IMR-90 (cell line): ENCODE data around the gene BTF3. TPM values are rescaled to one million over a fixed set of nuclear protein-coding genes. Genes with fewer than 3 reads are reported as not detected.
A peak's percentile ranks its signal among the peaks of the same experiment; 100 is the strongest.

Experiments
- ATAC-seq: fragments of 200-7000 bp; cut with Tn5 transposase; 2 replicates; pipeline ENCODE4 v1.9.1; 2020; ENCODE audit warnings: low read depth, mild to moderate bottlenecking, moderate library complexity
- BruUV-seq: library from RNA; stranded (reverse); fragments of 400-500 nt; replicated peaks from 2 replicates; lab custom pipeline; 2021; lab: Mats Ljungman, UMichigan
- CTCF ChIA-PET: fragments of 300-600 bp; formaldehyde crosslinking; extraction: SDS; loops from one replicate; lab custom pipeline; 2021; ENCODE audit warnings: antibody characterized with exemption; lab: Yijun Ruan, JAX
- POLR2A ChIA-PET: fragments of 300-600 bp; sonication (Branson Sonifier 250); formaldehyde crosslinking; loops from one replicate; lab custom pipeline; 2022; ENCODE audit warnings: antibody characterized with exemption; ENCODE audit not compliant: unreplicated experiment; lab: Charles Lee
- DNase-seq: peaks from one replicate; pipeline ENCODE4 v3.0.0; 2013
- H2AFZ ChIP-seq: replicated peaks from 2 replicates; pipeline ENCODE3; 2013; ENCODE audit warnings: low read length, mild to moderate bottlenecking; ENCODE audit not compliant: poor library complexity
- H2AK5ac ChIP-seq: 2 replicates; pipeline ENCODE4 v1.6.1; 2013; ENCODE audit warnings: low read depth, low read length, inconsistent platforms
- H2AK9ac ChIP-seq: replicated peaks from 2 replicates; pipeline ENCODE3; 2013; ENCODE audit warnings: mild to moderate bottlenecking, low read depth, low read length, moderate library complexity; ENCODE audit not compliant: poor library complexity
- H2BK120ac ChIP-seq: 2 replicates; pipeline ENCODE4 v1.6.1; 2013; ENCODE audit warnings: low read depth, low read length, inconsistent platforms
- H2BK15ac ChIP-seq: 3 replicates; pipeline ENCODE4 v1.6.1; 2013; ENCODE audit warnings: low read depth, low read length, inconsistent platforms
- H2BK20ac ChIP-seq: 2 replicates; pipeline ENCODE4 v1.6.1; 2013; ENCODE audit warnings: low read depth, mild to moderate bottlenecking, inconsistent platforms, low read length, moderate library complexity
- H2BK5ac ChIP-seq: 2 replicates; pipeline ENCODE4 v1.6.1; 2013; ENCODE audit warnings: mild to moderate bottlenecking, low read depth, low read length, inconsistent platforms; ENCODE audit not compliant: poor library complexity, severe bottlenecking
- H3K14ac ChIP-seq: replicated peaks from 2 replicates; pipeline ENCODE4 v1.6.1; 2013; ENCODE audit warnings: low read depth, low read length, inconsistent platforms
- H3K18ac ChIP-seq: 2 replicates; pipeline ENCODE4 v1.6.1; 2013; ENCODE audit warnings: low read depth, low read length, control low read depth
- H3K23ac ChIP-seq: 2 replicates; pipeline ENCODE4 v1.6.1; 2013; ENCODE audit warnings: low read depth, low read length, inconsistent platforms
- H3K27ac ChIP-seq: 2 replicates; pipeline ENCODE4 v1.5.1; 2013; ENCODE audit warnings: mild to moderate bottlenecking, control low read depth, low read length; ENCODE audit not compliant: insufficient read depth
- H3K27me3 ChIP-seq: 2 replicates; pipeline ENCODE4 v1.6.1; 2013; ENCODE audit warnings: low read length; ENCODE audit not compliant: control insufficient read depth, insufficient read depth
- H3K36me3 ChIP-seq: 2 replicates; pipeline ENCODE4 v1.6.1; 2013; ENCODE audit warnings: low read length, mixed read lengths; ENCODE audit not compliant: control insufficient read depth, insufficient read depth
- H3K4ac ChIP-seq: 2 replicates; pipeline ENCODE4 v1.6.1; 2013; ENCODE audit warnings: low read depth, low read length, inconsistent platforms
- H3K4me1 ChIP-seq: 2 replicates; pipeline ENCODE4 v1.6.1; 2013; ENCODE audit warnings: low read length, mixed read lengths; ENCODE audit not compliant: control insufficient read depth, insufficient read depth
- H3K4me2 ChIP-seq: 2 replicates; pipeline ENCODE4 v1.6.1; 2013; ENCODE audit warnings: low read depth, mild to moderate bottlenecking, control low read depth, low read length, moderate library complexity
- H3K4me3 ChIP-seq: 2 replicates; pipeline ENCODE4 v1.5.1; 2013; ENCODE audit warnings: low read depth, mild to moderate bottlenecking, control low read depth, low read length, moderate library complexity; ENCODE audit not compliant: insufficient read depth
- H3K56ac ChIP-seq: 2 replicates; pipeline ENCODE4 v1.6.1; 2013; ENCODE audit warnings: low read length, inconsistent platforms; ENCODE audit not compliant: insufficient read depth; ENCODE audit errors: extremely low read depth
- H3K79me1 ChIP-seq, 2 experiments: 2 replicates each; pipeline ENCODE4 v1.6.1; 2013; ENCODE audit warnings: low read length in 2 of 2, inconsistent platforms in 1 of 2, low read depth in 1 of 2
- H3K9ac ChIP-seq: 2 replicates; pipeline ENCODE4 v1.6.1; 2013; ENCODE audit warnings: low read depth, low read length, control low read depth
- H3K9me1 ChIP-seq: 2 replicates; pipeline ENCODE4 v1.6.1; 2013; ENCODE audit warnings: low read length, inconsistent platforms; ENCODE audit not compliant: insufficient read depth
- H3K9me3 ChIP-seq: 2 replicates; pipeline ENCODE4 v1.6.1; 2013; ENCODE audit warnings: low read length; ENCODE audit not compliant: control insufficient read depth, insufficient read depth
- H4K20me1 ChIP-seq: 2 replicates; pipeline ENCODE4 v1.6.1; 2013; ENCODE audit warnings: low read length, inconsistent platforms; ENCODE audit not compliant: insufficient read depth
- H4K5ac ChIP-seq: 2 replicates; pipeline ENCODE4 v1.6.1; 2013; ENCODE audit warnings: mild to moderate bottlenecking, low read depth, low read length, control low read depth
- H4K8ac ChIP-seq, 2 experiments: 2 replicates each; pipeline ENCODE4 v1.6.1; 2013; ENCODE audit warnings: low read depth in 2 of 2, low read length in 2 of 2, control low read depth in 1 of 2, inconsistent platforms in 1 of 2
- H4K91ac ChIP-seq: 2 replicates; pipeline ENCODE4 v1.6.1; 2013; ENCODE audit warnings: low read depth, low read length, inconsistent platforms; ENCODE audit not compliant: insufficient read depth
- CHD1 ChIP-seq: IDR thresholded peaks from 2 replicates; pipeline ENCODE4 v1.6.1; 2012; ENCODE audit warnings: low read depth, low read length, improper control_type of control experiment
- CTCF ChIP-seq: conservative IDR thresholded peaks from 2 replicates; pipeline ENCODE4 v1.5.1; 2012; ENCODE audit warnings: mild to moderate bottlenecking, low read depth, low read length, improper control_type of control experiment
- ELK1 ChIP-seq: fragments of 150-350 bp; IDR thresholded peaks from 2 replicates; pipeline ENCODE4 v1.6.1; 2016; ENCODE audit warnings: low read depth, mild to moderate bottlenecking, low read length, moderate library complexity, borderline replicate concordance
- FOS ChIP-seq: fragments of 150-350 bp; IDR thresholded peaks from 2 replicates; pipeline ENCODE4 v1.6.1; 2016; ENCODE audit warnings: low read depth, low read length
- MAFK ChIP-seq: IDR thresholded peaks from 2 replicates; pipeline ENCODE4 v1.6.1; 2012; ENCODE audit warnings: low read depth, low read length, improper control_type of control experiment
- POLR2A ChIP-seq: IDR thresholded peaks from 2 replicates; pipeline ENCODE4 v1.6.1; 2012; ENCODE audit warnings: mild to moderate bottlenecking, low read depth, low read length
- RFX5 ChIP-seq: IDR thresholded peaks from 2 replicates; pipeline ENCODE4 v1.8.0; 2012; ENCODE audit warnings: low read depth, mild to moderate bottlenecking, low read length, moderate library complexity
- SMC3 ChIP-seq: fragments of 150-350 bp; IDR thresholded peaks from 2 replicates; pipeline ENCODE4 v1.6.1; 2016; ENCODE audit warnings: low read depth, mild to moderate bottlenecking, antibody characterized with exemption, low read length, moderate library complexity
- WGBS, 2 experiments: methylation state at CpG; one replicate each; pipeline versions ENCODE4 v1.1.5 to v1.1.7; 2013; ENCODE audit warnings: missing lambda C conversion rate in 2 of 2; ENCODE audit not compliant: insufficient read length in 1 of 2; ENCODE audit errors: extremely low coverage in 2 of 2; 5-methylcytosine and 5-hydroxymethylcytosine counted together
- dilution Hi-C: fragments of 300-500 bp; cut with HindIII; formaldehyde crosslinking; loops from one replicate; pipeline ENCODE4 v1.14.3; 2018; ENCODE audit warnings: low sequenced_read_pairs; ENCODE audit not compliant: unreplicated experiment
- in situ Hi-C: fragments of 300-500 bp; cut with MboI; formaldehyde crosslinking; loops from 3 replicates; pipeline ENCODE4 v1.14.3; 2019; ENCODE audit warnings: low sequenced_read_pairs, inconsistent platforms, mixed read lengths
- intact Hi-C: fragments of 100-400 bp; cut with micrococcal nuclease; formaldehyde crosslinking; loops from 2 replicates; pipeline ENCODE4 v1.10.0; 2022
- polyA plus RNA-seq, 3 experiments: library from polyadenylated mRNA; depleted of rRNA; stranded (reverse); fragments of >200 nt; gene quantifications; 2 replicates each; pipeline ENCODE4 v1.2.3, GENCODE V29; 2012; ENCODE audit warnings: low replicate concordance in 1 of 3
- total RNA-seq: library from RNA; depleted of rRNA; stranded (reverse); fragments of >200 nt; gene quantifications from 2 replicates; pipeline ENCODE4 v1.2.3, GENCODE V29; 2012

Gene BTF3
- total and polyA plus RNA-seq, 2 of the 4 experiments (the other 2 are of a cell fraction), result 225 to 443 TPM

- peak overlapping the region; percentile 72 for H2AFZ ChIP-seq
- CTCF ChIA-PET, result interaction anchor here (0.6 to 2.2 kb wide), 20 partner anchors 9 to 370 kb away, joined by 3 to 19 read pairs (median 4); no protein-coding TSS in a partner anchor
- no peak overlapping the region for H2AK9ac ChIP-seq
- intact Hi-C loops (loop anchor here (1.0 to 10.0 kb wide), 5 partner anchors 152 to 526 kb away; partner anchors contain the start of gene FCHO2), in situ Hi-C loops (no loop called here), dilution Hi-C loops (no loop called here)
- no peaks in the 10 kb centered on the region for H3K9me3 ChIP-seq
- H3K9me1 ChIP-seq, result no peaks in the 10 kb centered on the region; the same call in 1 of the 2 replicates
- peak overlapping the region in 1 of 2 experiments; percentile 63; a peak in 1 of 4 replicates for H4K8ac ChIP-seq
- H3K14ac ChIP-seq, result no peak overlapping the region; the same call in none of the 2 replicates
- no peak for ATAC-seq
- TF ChIP-seq RFX5 (no peak), SMC3 (no peak), CTCF (0 out of 2 replicates have a peak, but pooled peaks have one; percentile 5), FOS (no peak), MAFK (no peak), ELK1 (no peak), CHD1 (no peak), POLR2A (no peak)
- H3K27me3 ChIP-seq, result peaks cover 8% of the 10 kb centered on the region
- H4K91ac ChIP-seq, result peak overlapping the region; percentile 28; the same call in 1 of the 2 replicates
- DNase-seq, result peak; percentile 52
- peak overlapping the region; percentile 44; the same call in 1 of the 2 replicates for H3K4ac ChIP-seq
- peak overlapping the region; percentile 70 for H2BK120ac ChIP-seq
- no peaks in the 10 kb centered on the region; the same call in 1 of the 2 replicates for H3K4me1 ChIP-seq
- no TSS peak for BruUV-seq
- H3K56ac ChIP-seq, result peak overlapping the region; percentile 66; the same call in 1 of the 2 replicates
- no peak overlapping the region for H2AK5ac ChIP-seq
- H2BK15ac ChIP-seq, result peak overlapping the region; percentile 18; the same call in 1 of the 3 replicates
- H4K20me1 ChIP-seq, result 0 out of 2 replicates have a peak, but pooled peaks cover 6% of the 10 kb centered on the region
- peak overlapping the region; percentile 7 for H3K23ac ChIP-seq
- no peak overlapping the region for H3K18ac ChIP-seq
- H3K4me2 ChIP-seq, result peak overlapping the region; percentile 71
- H3K9ac ChIP-seq, result peak overlapping the region; percentile 28
- POLR2A ChIA-PET, result interaction anchor here (0.7 kb wide), 1 partner anchor 235 kb away, joined by 4 read pairs; no protein-coding TSS in a partner anchor
- no peak overlapping the region for H2BK5ac ChIP-seq
- peaks cover 0 to 8% of the 10 kb centered on the region in 2 experiments; a peak in 2 of 4 replicates for H3K79me1 ChIP-seq
- H3K27ac ChIP-seq, result peak overlapping the region; percentile 27; the same call in 1 of the 2 replicates
- H3K36me3 ChIP-seq, result 0 out of 2 replicates have a peak, but pooled peaks cover 3% of the 10 kb centered on the region
- peak overlapping the region; percentile 55; the same call in 1 of the 2 replicates for H2BK20ac ChIP-seq
- 3% methylated on average over 21 of the region's 27 CpGs; no CpG with 5 or more reads in 1 of the 2 experiments for WGBS, 2 experiments
- H4K5ac ChIP-seq, result no peak overlapping the region
- peak overlapping the region; percentile 53 for H3K4me3 ChIP-seq
Observed at GRCh38 chr5:73450672-73451223, 47.5 kb upstream of the BTF3 start.
